HFFc6 (cell line): ENCODE results near the gene CCKAR. TPM values are rescaled to one million over a fixed set of nuclear protein-coding genes. Genes with fewer than 3 reads are reported as not detected.

Experiments
- DNase-seq: peaks from one replicate; pipeline ENCODE4 v3.0.0-alpha.2; 2018
- H3K27ac Mint-ChIP-seq: 2 replicates; pipeline ENCODE4 v1.8.0; 2020; ENCODE audit warnings: mild to moderate bottlenecking, mixed read lengths
- H3K27me3 Mint-ChIP-seq: 2 replicates; pipeline ENCODE4 v1.8.0; 2021; ENCODE audit warnings: mild to moderate bottlenecking, moderate library complexity, mixed read lengths; ENCODE audit not compliant: insufficient read depth
- H3K36me3 Mint-ChIP-seq: 2 replicates; pipeline ENCODE4 v1.8.0; 2021; ENCODE audit warnings: low read depth, mixed read lengths
- H3K4me1 Mint-ChIP-seq: 2 replicates; pipeline ENCODE4 v1.8.0; 2020; ENCODE audit warnings: low read depth, mixed read lengths
- H3K4me3 Mint-ChIP-seq: 2 replicates; pipeline ENCODE4 v1.8.0; 2020; ENCODE audit warnings: mild to moderate bottlenecking, moderate library complexity, mixed read lengths
- H3K9me3 Mint-ChIP-seq: 2 replicates; pipeline ENCODE4 v1.8.0; 2020; ENCODE audit warnings: mild to moderate bottlenecking, mixed read lengths
- CTCF ChIP-seq: fragments of 200-600 bp; sonication (generic); IDR thresholded peaks from 2 replicates; pipeline ENCODE4 v1.5.0; 2021; ENCODE audit warnings: antibody characterized with exemption, mild to moderate bottlenecking
- total RNA-seq, 6 experiments: library from RNA; stranded (reverse); fragmentation: NEBNext Ultra II Directional; extraction: Animal tissue kit (Norgen Biotek cat#: 25700); gene quantifications; 2 replicates in 1 of 6; 3 replicates in 5 of 6; pipeline ENCODE4 v1.2.3, GENCODE V29; 2021

Gene CCKAR
- total RNA-seq, 6 experiments from 2014 or later = not detected

GRCh38 chr4:26478330-26478729, 12.0 kb downstream of the CCKAR start:
- no peak for DNase-seq
- H3K27ac Mint-ChIP-seq = no peak overlapping the region
- no peak overlapping the region for H3K4me3 Mint-ChIP-seq
- H3K27me3 Mint-ChIP-seq = peaks cover 24% of the 10 kb centered on the region
- no peaks in the 10 kb centered on the region for H3K4me1 Mint-ChIP-seq
- H3K9me3 Mint-ChIP-seq = no peaks in the 10 kb centered on the region
- no peak for TF ChIP-seq CTCF
- no peaks in the 10 kb centered on the region for H3K36me3 Mint-ChIP-seq

GRCh38 chr4:26476545-26476944, 13.7 kb downstream of the CCKAR start:
- no peaks in the 10 kb centered on the region for H3K9me3 Mint-ChIP-seq
- H3K4me3 Mint-ChIP-seq = no peak overlapping the region
- H3K36me3 Mint-ChIP-seq = no peaks in the 10 kb centered on the region
- H3K4me1 Mint-ChIP-seq = no peaks in the 10 kb centered on the region
- H3K27me3 Mint-ChIP-seq = peaks cover 23% of the 10 kb centered on the region
- no peak overlapping the region for H3K27ac Mint-ChIP-seq
- TF ChIP-seq CTCF = no peak
- DNase-seq = no peak

- Mint-ChIP-seq H3K27ac (no peak overlapping the region), H3K4me3 (no peak overlapping the region), H3K9me3 (no peaks in the 10 kb centered on the region), H3K36me3 (no peaks in the 10 kb centered on the region), H3K4me1 (no peaks in the 10 kb centered on the region), H3K27me3 (peaks cover 16% of the 10 kb centered on the region)
- TF ChIP-seq CTCF = no peak
- DNase-seq = no peak
These were observed 14.6 kb downstream of the CCKAR start for GRCh38 chr4:26475716-26476115.

- TF ChIP-seq CTCF = no peak
- Mint-ChIP-seq H3K4me1 (no peaks in the 10 kb centered on the region), H3K4me3 (no peak overlapping the region), H3K27me3 (peaks cover 18% of the 10 kb centered on the region), H3K9me3 (no peaks in the 10 kb centered on the region), H3K27ac (no peak overlapping the region), H3K36me3 (no peaks in the 10 kb centered on the region)
- DNase-seq = no peak
These were observed 15.7 kb downstream of the CCKAR start for GRCh38 chr4:26474551-26474950.

- no peak for DNase-seq
- no peak for TF ChIP-seq CTCF
- Mint-ChIP-seq H3K9me3 (0 out of 2 replicates have a peak, but pooled peaks cover 3% of the 10 kb centered on the region), H3K4me1 (no peaks in the 10 kb centered on the region), H3K4me3 (no peak overlapping the region), H3K27me3 (peaks cover 21% of the 10 kb centered on the region), H3K36me3 (no peaks in the 10 kb centered on the region), H3K27ac (no peak overlapping the region)
These were observed 16.4 kb downstream of the CCKAR start for GRCh38 chr4:26473893-26474292.

GRCh38 chr4:26471890-26472289, 18.4 kb downstream of the CCKAR start:
- H3K4me1 Mint-ChIP-seq = no peaks in the 10 kb centered on the region
- TF ChIP-seq CTCF = no peak
- 0 out of 2 replicates have a peak, but pooled peaks cover 5% of the 10 kb centered on the region for H3K9me3 Mint-ChIP-seq
- no peak overlapping the region for H3K27ac Mint-ChIP-seq
- DNase-seq = no peak
- no peaks in the 10 kb centered on the region for H3K36me3 Mint-ChIP-seq
- H3K27me3 Mint-ChIP-seq = peaks cover 31% of the 10 kb centered on the region
- no peak overlapping the region for H3K4me3 Mint-ChIP-seq
